Keratinocyte (primary cell): ENCODE data around the gene SMIM45.

ENCODE experiments used
- DNase-seq: peaks from one replicate; pipeline ENCODE4 v3.0.0-alpha.2; 2011; ENCODE audit warnings: low read depth, missing footprints, low spot score
- FAIRE-seq: peaks from 2 replicates; lab custom pipeline; 2011; peaks lifted over from hg19 to GRCh38; lab: Jason Lieb, UNC
- H2AFZ ChIP-seq: 2 replicates; pipeline ENCODE4 v1.6.0; 2012; ENCODE audit warnings: low read length, control low read depth, inconsistent platforms; ENCODE audit not compliant: control insufficient read depth
- H3K27ac ChIP-seq: 2 replicates; pipeline ENCODE4 v1.5.1; 2011; ENCODE audit warnings: low read length; ENCODE audit not compliant: control insufficient read depth, insufficient read depth
- H3K27me3 ChIP-seq: 3 replicates; pipeline ENCODE4 v1.6.0; 2011; ENCODE audit warnings: low read length; ENCODE audit not compliant: control insufficient read depth, insufficient read depth; ENCODE audit errors: extremely low read depth
- H3K36me3 ChIP-seq, 2 experiments: 2 replicates in 1 of 2; 3 replicates in 1 of 2; pipeline ENCODE4 v1.5.1; 2011; ENCODE audit warnings: low read length in 2 of 2, mild to moderate bottlenecking in 1 of 2; ENCODE audit not compliant: control insufficient read depth in 2 of 2, insufficient read depth in 2 of 2; ENCODE audit errors: extremely low read depth in 1 of 2
- H3K4me1 ChIP-seq: 3 replicates; pipeline ENCODE4 v1.5.1; 2011; ENCODE audit warnings: low read length; ENCODE audit not compliant: control insufficient read depth, insufficient read depth; ENCODE audit errors: extremely low read depth
- H3K4me2 ChIP-seq: 3 replicates; pipeline ENCODE4 v1.6.0; 2011; ENCODE audit warnings: low read depth, low read length; ENCODE audit not compliant: control insufficient read depth, insufficient read depth; ENCODE audit errors: extremely low read depth
- H3K4me3 ChIP-seq, 3 experiments: fragments of 200-600 bp in 1 of 3; sonication (generic) in 1 of 3; 2 replicates in 2 of 3; 3 replicates in 1 of 3; pipeline ENCODE4 v1.5.1; 2011 to 2016; ENCODE audit warnings: low read length in 3 of 3, mild to moderate bottlenecking in 3 of 3, control low read depth in 2 of 3, inconsistent platforms in 1 of 3, low read depth in 1 of 3, mixed read lengths in 1 of 3, mixed run types in 1 of 3, moderate library complexity in 1 of 3; ENCODE audit not compliant: control insufficient read depth in 2 of 3, insufficient read depth in 2 of 3; ENCODE audit errors: extremely low read depth in 1 of 3
- H3K79me2 ChIP-seq: 2 replicates; pipeline ENCODE4 v1.6.0; 2012; ENCODE audit warnings: low read length; ENCODE audit not compliant: control insufficient read depth, insufficient read depth
- H3K9ac ChIP-seq: 3 replicates; pipeline ENCODE4 v1.6.0; 2011; ENCODE audit warnings: low read length; ENCODE audit not compliant: control insufficient read depth, insufficient read depth; ENCODE audit errors: extremely low read depth
- H3K9me1 ChIP-seq: 3 replicates; pipeline ENCODE4 v1.6.0; 2011; ENCODE audit warnings: low read length; ENCODE audit not compliant: control insufficient read depth, insufficient read depth; ENCODE audit errors: extremely low read depth
- H3K9me3 ChIP-seq: 2 replicates; pipeline ENCODE4 v1.5.1; 2012; ENCODE audit warnings: low read depth, low read length; ENCODE audit not compliant: control insufficient read depth
- H4K20me1 ChIP-seq: 3 replicates; pipeline ENCODE4 v1.6.0; 2011; ENCODE audit warnings: low read length; ENCODE audit not compliant: control insufficient read depth, insufficient read depth; ENCODE audit errors: extremely low read depth
- CTCF ChIP-seq, 3 experiments: IDR thresholded peaks in 1 of 3; conservative IDR thresholded peaks in 1 of 3; optimal IDR thresholded peaks in 1 of 3; 2 replicates in 2 of 3; 3 replicates in 1 of 3; pipeline versions ENCODE3 to v1.5.1; 2011; ENCODE audit warnings: low read length in 3 of 3, mild to moderate bottlenecking in 3 of 3, moderate library complexity in 2 of 3, control low read depth in 1 of 3, inconsistent platforms in 1 of 3; ENCODE audit not compliant: insufficient read depth in 2 of 3; ENCODE audit errors: extremely low read depth in 1 of 3
- EZH2 ChIP-seq: IDR thresholded peaks from one replicate; pipeline ENCODE4 v1.6.1; 2012; ENCODE audit warnings: inconsistent platforms, mild to moderate bottlenecking, low read length, moderate library complexity
- dilution Hi-C: fragments of 300-500 bp; cut with MboI; formaldehyde crosslinking; loops from one replicate; pipeline ENCODE4 v1.7.0; 2020; ENCODE audit warnings: low sequenced_read_pairs; ENCODE audit not compliant: extremely low pct_ligation_motif_present

SMIM45 gene

GRCh38 chr22:41904450-41905410, 47.2 kb upstream of the SMIM45 start:
- peaks cover 5% of the 10 kb centered on the region for H4K20me1 ChIP-seq
- no peak for TF ChIP-seq CTCF (optimal IDR thresholded peaks at IDR 0.05 in 1 of 3, IDR thresholded peaks at IDR 0.05 in 1 of 3, conservative IDR thresholded peaks at IDR 0.05 in 1 of 3; ENCODE audit: extremely low read depth in 1 of 3, insufficient read depth in 2 of 3, low read length in 3 of 3)
- no peak for TF ChIP-seq EZH2
- peaks cover 9% of the 10 kb centered on the region for H3K27me3 ChIP-seq
- no peak for FAIRE-seq
- no peaks in the 10 kb centered on the region for H3K9me3 ChIP-seq
- H2AFZ ChIP-seq, result no peak overlapping the region
- no peaks in the 10 kb centered on the region for H3K4me1 ChIP-seq
- no peaks in the 10 kb centered on the region for H3K9me1 ChIP-seq
- H3K4me3 ChIP-seq, result no peak overlapping the region
- peaks cover 37 to 50% of the 10 kb centered on the region in 2 experiments for H3K36me3 ChIP-seq
- H3K9ac ChIP-seq, result no peak overlapping the region
- no peaks in the 10 kb centered on the region for H3K79me2 ChIP-seq
- dilution Hi-C loops, result no loop called here
- H3K4me2 ChIP-seq, result no peak overlapping the region
- H3K27ac ChIP-seq, result no peak overlapping the region
- no peak for DNase-seq

- Histone ChIP-seq H3K4me3 (no peak overlapping the region), H4K20me1 (peaks cover 5% of the 10 kb centered on the region), H3K79me2 (no peaks in the 10 kb centered on the region), H3K9ac (no peak overlapping the region), H3K4me2 (no peak overlapping the region), H3K27ac (no peak overlapping the region), H2AFZ (no peak overlapping the region), H3K27me3 (peaks cover 18% of the 10 kb centered on the region), H3K9me3 (no peaks in the 10 kb centered on the region), H3K9me1 (no peaks in the 10 kb centered on the region), H3K4me1 (peaks cover 2% of the 10 kb centered on the region), H3K36me3 (peaks cover 28 to 42% of the 10 kb centered on the region in 2 experiments)
- no peak for DNase-seq
- dilution Hi-C loops, result no loop called here
- FAIRE-seq, result no peak
- TF ChIP-seq EZH2 (no peak), CTCF (optimal IDR thresholded peaks at IDR 0.05 in 1 of 3, IDR thresholded peaks at IDR 0.05 in 1 of 3, conservative IDR thresholded peaks at IDR 0.05 in 1 of 3; ENCODE audit: extremely low read depth in 1 of 3, insufficient read depth in 2 of 3, low read length in 3 of 3) (no peak)
Observed at GRCh38 chr22:41905411-41906202, 46.3 kb upstream of the SMIM45 start.
